Activated CD4-positive, alpha-beta T cell treated with anti-CD3 and anti-CD28 coated beads for 36 hours (primary cell): ENCODE data around the gene SLC7A8. TPM values are rescaled to one million over a fixed set of nuclear protein-coding genes. Genes with fewer than 3 reads are reported as not detected.
A peak's percentile ranks its signal among the peaks of the same experiment; 100 is the strongest.

Experiments
- ATAC-seq: fragments of 200-7000 bp; cut with Tn5 transposase; one replicate; pipeline ENCODE4 v1.10.0; 2021; ENCODE audit warnings: mild to moderate bottlenecking, moderate library complexity
- CTCF ChIA-PET: fragments of 350-600 bp; sonication (Branson Sonifier 250); formaldehyde crosslinking; loops from one replicate; lab custom pipeline; 2021; ENCODE audit warnings: antibody characterized with exemption; lab: Charles Lee
- POLR2A ChIA-PET: fragments of 350-600 bp; sonication (Branson Sonifier 250); formaldehyde crosslinking; loops from one replicate; lab custom pipeline; 2021; ENCODE audit warnings: antibody characterized with exemption, inconsistent platforms; lab: Charles Lee
- DNase-seq: peaks from one replicate; pipeline ENCODE4 v3.0.0-alpha.2; 2020
- H3K27ac Mint-ChIP-seq: one replicate; pipeline ENCODE4 v1.8.0; 2021; ENCODE audit warnings: mixed read lengths
- H3K27me3 Mint-ChIP-seq: one replicate; pipeline ENCODE4 v1.8.0; 2021; ENCODE audit warnings: mixed read lengths
- H3K36me3 Mint-ChIP-seq: one replicate; pipeline ENCODE4 v1.8.0; 2021; ENCODE audit warnings: low read depth, mixed read lengths
- H3K4me1 Mint-ChIP-seq: one replicate; pipeline ENCODE4 v1.8.0; 2021; ENCODE audit warnings: mixed read lengths
- H3K4me3 Mint-ChIP-seq: one replicate; pipeline ENCODE4 v1.8.0; 2021; ENCODE audit warnings: mild to moderate bottlenecking, moderate library complexity, mixed read lengths
- H3K9me3 Mint-ChIP-seq: one replicate; pipeline ENCODE4 v1.8.0; 2021; ENCODE audit warnings: low read depth, mixed read lengths
- intact Hi-C, 2 experiments: fragments of 100-400 bp; cut with DNase I in 1 of 2; cut with micrococcal nuclease in 1 of 2; formaldehyde crosslinking; loops; one replicate each; pipeline versions ENCODE4 v1.14.2 to v1.15.1; 2022 to 2024; cut with DNase I, micrococcal nuclease
- total RNA-seq, 2 experiments: library from RNA; stranded (reverse); gene quantifications; one replicate each; pipeline ENCODE4 v1.2.3, GENCODE V29; 2021

The SLC7A8 gene
- total RNA-seq, 2 experiments from 2014 or later = 0.89 to 1.6 TPM

DNA sequence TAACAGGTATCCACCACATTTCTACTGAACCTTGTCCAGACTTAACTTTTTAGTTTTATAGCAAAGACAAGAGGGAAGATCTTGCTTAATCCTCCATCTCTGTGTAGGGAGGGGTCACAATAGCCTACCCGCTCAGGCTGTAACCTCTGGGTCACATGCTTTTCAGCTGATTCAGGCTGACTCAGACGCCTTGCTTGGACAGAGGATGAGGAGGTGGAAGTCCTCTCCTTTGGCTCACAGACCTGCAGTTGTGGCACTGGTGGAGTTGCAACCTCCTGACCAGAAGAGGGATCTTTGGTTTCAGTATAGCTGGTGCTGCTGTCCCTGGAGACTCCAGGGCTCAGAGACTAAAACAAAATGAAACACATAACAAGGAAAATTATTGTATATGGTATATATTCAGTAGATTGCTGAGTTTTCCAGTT is 104.8 kb downstream of the SLC7A8 start:
- ATAC-seq (peak; percentile 47), DNase-seq (no peak)
- peak overlapping the region; percentile 31 for H3K27ac Mint-ChIP-seq
- no peaks in the 10 kb centered on the region for H3K9me3 Mint-ChIP-seq
- ChIA-PET POLR2A (interaction anchor here (0.7 kb wide), 1 partner anchor 16 kb away, joined by 4 read pairs; the partner anchor contains the start of gene ACIN1), CTCF (interaction anchor here (1.0 to 4.8 kb wide), 12 partner anchors 11 to 108 kb away, joined by 3 to 58 read pairs (median 16); partner anchors contain the start of genes ACIN1, C14orf119, CDH24 and CEBPE)
- H3K36me3 Mint-ChIP-seq = peaks cover 54% of the 10 kb centered on the region
- intact Hi-C loops = no loop called here
- no peak overlapping the region for H3K4me3 Mint-ChIP-seq
- H3K4me1 Mint-ChIP-seq = no peaks in the 10 kb centered on the region
- H3K27me3 Mint-ChIP-seq = no peaks in the 10 kb centered on the region

DNA sequence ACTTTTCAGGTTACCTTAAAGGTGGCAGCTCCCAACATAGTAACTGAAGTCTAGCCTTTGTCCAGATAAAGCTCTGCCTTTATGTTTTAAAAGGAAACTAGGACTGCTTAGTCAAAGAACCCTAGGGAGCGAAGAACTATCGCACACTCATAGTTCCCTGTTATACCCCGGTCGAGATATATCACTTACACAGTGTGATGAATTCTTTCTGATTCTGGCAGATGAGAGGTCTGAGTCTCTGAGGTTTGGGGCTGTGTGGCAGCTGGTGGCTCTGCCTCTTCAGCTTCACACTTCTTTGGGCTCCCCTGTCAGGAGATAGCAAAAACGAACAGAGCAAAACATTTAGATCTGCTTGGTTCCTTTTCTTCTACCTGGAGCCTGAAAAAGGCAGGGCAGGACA is 105.5 kb downstream of the SLC7A8 start:
- H3K27ac Mint-ChIP-seq = peak overlapping the region; percentile 42
- ATAC-seq (peak; percentile 26), DNase-seq (no peak)
- POLR2A ChIA-PET = interaction anchor here (0.7 kb wide), 1 partner anchor 12 kb away, joined by 3 read pairs; no protein-coding TSS in a partner anchor
- intact Hi-C loops = loop anchor here in 1 of 2 experiments (1.0 kb wide), 1 partner anchor 31 kb away; no protein-coding TSS in a partner anchor
- H3K4me3 Mint-ChIP-seq = no peak overlapping the region
- H3K27me3 Mint-ChIP-seq = no peaks in the 10 kb centered on the region
- no peaks in the 10 kb centered on the region for H3K9me3 Mint-ChIP-seq
- H3K4me1 Mint-ChIP-seq = no peaks in the 10 kb centered on the region
- H3K36me3 Mint-ChIP-seq = peaks cover 49% of the 10 kb centered on the region
- CTCF ChIA-PET = interaction anchor here (0.9 to 4.8 kb wide), 20 partner anchors 11 to 123 kb away, joined by 3 to 58 read pairs (median 11); partner anchors contain the start of genes ACIN1, C14orf119, CDH24 and CEBPE

DNA sequence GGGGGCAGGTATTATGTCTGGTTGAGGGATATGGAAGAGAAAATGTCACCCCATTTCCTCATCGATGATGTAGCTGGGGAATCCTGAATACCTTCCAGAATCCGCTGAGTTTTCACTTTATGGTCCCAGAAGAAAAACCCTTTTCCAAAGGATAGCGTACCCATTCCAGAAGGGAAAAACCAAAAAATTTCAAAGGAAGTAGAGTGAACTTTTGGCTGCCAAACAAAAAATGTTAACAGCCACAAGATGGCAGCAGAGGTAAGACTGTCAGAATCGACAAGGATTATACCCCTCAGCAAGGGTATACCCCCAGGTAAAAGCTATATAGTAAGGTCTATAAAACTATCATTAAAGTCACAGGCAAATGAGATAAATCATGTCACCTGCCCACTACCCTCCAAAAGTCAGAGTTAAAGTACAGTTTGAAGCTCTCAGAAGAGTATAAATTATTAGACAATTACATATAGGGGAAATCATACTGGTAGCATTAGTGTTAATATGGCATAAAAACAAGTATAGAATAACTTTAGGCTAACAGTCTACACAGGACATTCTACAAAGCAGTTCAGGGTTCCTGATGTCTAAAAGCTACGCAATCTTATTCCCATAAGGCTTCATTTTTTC is 106.6 kb downstream of the SLC7A8 start:
- H3K27me3 Mint-ChIP-seq = no peaks in the 10 kb centered on the region
- POLR2A ChIA-PET = interaction anchor here (1.1 kb wide), 1 partner anchor 9 kb away, joined by 3 read pairs; no protein-coding TSS in a partner anchor
- ATAC-seq = peak; percentile 59
- CTCF ChIA-PET = interaction anchor here (0.5 to 4.8 kb wide), 38 partner anchors 9 to 511 kb away, joined by 3 to 58 read pairs (median 4); partner anchors contain the start of genes ACIN1, C14orf119, CDH24 and CEBPE
- no peak overlapping the region for H3K4me3 Mint-ChIP-seq
- peak; percentile 46 for DNase-seq
- H3K36me3 Mint-ChIP-seq = peaks cover 59% of the 10 kb centered on the region
- intact Hi-C loops = loop anchor here in 1 of 2 experiments (1.0 kb wide), 1 partner anchor 32 kb away; no protein-coding TSS in a partner anchor
- H3K4me1 Mint-ChIP-seq = peaks cover 5% of the 10 kb centered on the region
- H3K27ac Mint-ChIP-seq = peak overlapping the region; percentile 17
- no peaks in the 10 kb centered on the region for H3K9me3 Mint-ChIP-seq

Other genes with a start within 250 kb of the SLC7A8 start
- gene HAUS4, start 226.6 kb downstream of the SLC7A8 start, total RNA-seq = 10 to 100 TPM; 62.5 to 84.4 TPM
- gene AJUBA, start 201.1 kb downstream of the SLC7A8 start, total RNA-seq = 1 to 10 TPM; 2.9 to 3.2 TPM
- gene C14orf93, start 173.5 kb downstream of the SLC7A8 start, total RNA-seq = 10 to 100 TPM; 10.7 to 11.5 TPM
- gene PSMB5, start 148.8 kb downstream of the SLC7A8 start, total RNA-seq = 100 to 1,000 TPM; 104 to 129 TPM
- not detected for gene PSMB11, start 141.4 kb downstream of the SLC7A8 start, total RNA-seq
- gene CDH24, start 126.1 kb downstream of the SLC7A8 start, total RNA-seq = 1 to 10 TPM in 1 of 2 experiments, under 1 TPM in 1; 0.82 to 1.1 TPM
- 100 to 1,000 TPM; 160 to 215 TPM for gene ACIN1, start 88.5 kb downstream of the SLC7A8 start, total RNA-seq
- 10 to 100 TPM; 43.8 to 51.5 TPM for gene C14orf119, start 88.2 kb downstream of the SLC7A8 start, total RNA-seq
- not detected for gene CIROP, start 78.7 kb downstream of the SLC7A8 start, total RNA-seq
- gene CEBPE, start 64.4 kb downstream of the SLC7A8 start, total RNA-seq = under 1 TPM; 0.19 to 0.34 TPM
- not detected for gene RNF212B, start 54.3 kb upstream of the SLC7A8 start, total RNA-seq
- 10 to 100 TPM; 13.7 to 17.5 TPM for gene HOMEZ, start 102.5 kb upstream of the SLC7A8 start, total RNA-seq
- gene PPP1R3E, start 119.2 kb upstream of the SLC7A8 start, total RNA-seq = 10 to 100 TPM; 30.9 to 44.6 TPM
- 1 to 10 TPM in 1 of 2 experiments, under 1 TPM in 1; 0.73 to 1.2 TPM for gene BCL2L2, start 123.2 kb upstream of the SLC7A8 start, total RNA-seq
- 100 to 1,000 TPM; 237 to 338 TPM for gene PABPN1, start 137.8 kb upstream of the SLC7A8 start, total RNA-seq
- gene SLC22A17, start 169.2 kb upstream of the SLC7A8 start, total RNA-seq = 1 to 10 TPM; 4.7 to 5.3 TPM
- gene EFS, start 181.5 kb upstream of the SLC7A8 start, total RNA-seq = not detected
- gene IL25, start 189.1 kb upstream of the SLC7A8 start, total RNA-seq = not detected
- not detected for gene CMTM5, start 193.4 kb upstream of the SLC7A8 start, total RNA-seq
- gene MYH6, start 224.6 kb upstream of the SLC7A8 start, total RNA-seq = under 1 TPM; 0.14 to 0.16 TPM